Gastrocnemius medialis (tissue), 4 donors: ENCODE data around the gene GRAP. TPM values are rescaled to one million over a fixed set of nuclear protein-coding genes. Genes with fewer than 3 reads are reported as not detected.

Experiments
- ATAC-seq, 2 donors: fragments of 150-250 bp; one replicate each; pipeline ENCODE4 v1.9.1; 2016
- DNase-seq, 2 donors: peaks; one replicate each; pipeline ENCODE4 v3.0.0-alpha.2; 2019
- H3K27ac ChIP-seq, 4 donors: fragments of 200-600 bp; sonication (generic); 1 replicate in 1 of 4; 2 replicates in 3 of 4; pipeline ENCODE4 v1.5.1; 2016 to 2018; ENCODE audit warnings: mild to moderate bottlenecking in 2 of 4, moderate library complexity in 1 of 4
- H3K27me3 ChIP-seq, 3 donors: fragments of 200-600 bp; sonication (generic) in 2 of 3; 1 replicate in 1 of 3; 2 replicates in 2 of 3; pipeline versions ENCODE4 v1.5.1 to v1.6.0; 2016 to 2019; ENCODE audit warnings: mild to moderate bottlenecking in 1 of 3, moderate library complexity in 1 of 3
- H3K36me3 ChIP-seq, 2 donors: fragments of 200-600 bp; sonication (generic) in 1 of 2; one replicate each; pipeline ENCODE4 v1.5.1; 2017 to 2018
- H3K4me1 ChIP-seq, 2 donors: fragments of 200-600 bp; sonication (generic) in 1 of 2; one replicate each; pipeline ENCODE4 v1.5.1; 2016 to 2017; ENCODE audit warnings: mild to moderate bottlenecking in 2 of 2
- H3K4me3 ChIP-seq, 4 donors: fragments of 200-600 bp; sonication (generic) in 3 of 4; 1 replicate in 1 of 4; 2 replicates in 3 of 4; pipeline ENCODE4 v1.5.1; 2016 to 2019; ENCODE audit warnings: mild to moderate bottlenecking in 2 of 4
- H3K9me3 ChIP-seq, 3 donors: fragments of 200-600 bp; sonication (generic) in 2 of 3; 1 replicate in 1 of 3; 2 replicates in 2 of 3; pipeline ENCODE4 v1.5.1; 2016 to 2019
- POLR2A ChIP-seq, 2 donors: fragments of 450-650 bp; IDR thresholded peaks; one replicate each; pipeline ENCODE4 v1.6.1; 2017; ENCODE audit warnings: antibody characterized with exemption in 2 of 2, mild to moderate bottlenecking in 2 of 2, moderate library complexity in 2 of 2
- in situ Hi-C, 4 donors: fragments of 200-750 bp; cut with MboI; loops; one replicate each; pipeline versions ENCODE4 v1.15.0 to v1.8.0; 2017; ENCODE audit warnings: low sequenced_read_pairs in 4 of 4
- intact Hi-C: fragments of 100-400 bp; cut with DNase I; formaldehyde crosslinking; loops from one replicate; pipeline ENCODE4 v1.15.1; 2023; ENCODE audit warnings: low total_unique reads
- total RNA-seq, 4 donors: library from RNA; depleted of rRNA; stranded (reverse); fragments of >200 nt; gene quantifications; one replicate each; pipeline versions ENCODE4 v1.1.0 to v1.2.3, GENCODE V29; 2016
- TF ChIP-seq, protein P1 (sequence below), 5 experiments: fragments of 450-650 bp in 3 of 5; fragments of 200-600 bp in 2 of 5; sonication (generic) in 2 of 5; IDR thresholded peaks in 4 of 5; conservative IDR thresholded peaks in 1 of 5; 1 replicate in 4 of 5; 2 replicates in 1 of 5; pipeline ENCODE4 v1.5.1; 2016 to 2019; ENCODE audit warnings: antibody characterized with exemption in 5 of 5, mild to moderate bottlenecking in 3 of 5, moderate library complexity in 3 of 5

Gene GRAP
- total RNA-seq, 4 donors from 2014 or later, result 0.36 to 1.7 (median 0.94) TPM

DNA sequence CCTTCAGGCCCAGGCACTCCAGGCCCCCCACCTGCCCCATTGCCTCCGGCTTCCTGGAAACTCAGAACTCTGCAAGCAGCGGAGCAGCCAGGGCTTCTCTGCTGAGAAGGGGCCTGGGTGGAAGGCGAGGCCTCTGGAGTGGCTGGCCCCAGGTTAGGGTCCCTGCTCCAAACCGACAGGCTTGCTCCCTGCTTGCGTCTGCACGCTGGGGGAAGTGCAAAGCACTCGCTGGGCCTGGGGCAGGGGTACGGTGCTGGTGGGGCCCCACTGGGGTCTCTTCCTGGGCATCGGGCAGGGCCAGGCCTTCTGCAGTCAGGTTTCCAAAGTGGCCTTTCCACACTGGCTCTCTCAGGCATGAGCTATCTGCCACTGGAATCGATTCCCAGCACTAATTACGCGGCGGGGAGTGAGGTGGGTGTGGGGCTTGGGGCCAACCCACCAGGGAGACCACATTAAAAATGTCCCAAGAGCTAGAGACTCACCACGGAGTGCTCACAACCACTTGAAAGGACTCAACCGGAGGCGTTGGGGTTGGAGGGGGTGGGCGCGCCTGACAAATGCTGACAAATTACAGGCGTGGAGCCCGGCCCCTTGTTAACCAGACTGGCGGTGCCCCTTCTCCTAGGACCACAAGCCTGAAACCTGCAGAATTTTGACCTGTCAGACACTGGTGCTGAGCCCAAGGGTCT lies 60.1 kb downstream of the GRAP start:
- H3K9me3 ChIP-seq, result no peaks in the 10 kb centered on the region
- no peaks in the 10 kb centered on the region for H3K4me1 ChIP-seq
- DNase-seq (no peak), ATAC-seq (no peak)
- no peaks in the 10 kb centered on the region for H3K27me3 ChIP-seq
- H3K36me3 ChIP-seq, result no peaks in the 10 kb centered on the region
- intact Hi-C loops (no loop called here), in situ Hi-C loops (no loop called here)
- TF ChIP-seq, protein P1, sequence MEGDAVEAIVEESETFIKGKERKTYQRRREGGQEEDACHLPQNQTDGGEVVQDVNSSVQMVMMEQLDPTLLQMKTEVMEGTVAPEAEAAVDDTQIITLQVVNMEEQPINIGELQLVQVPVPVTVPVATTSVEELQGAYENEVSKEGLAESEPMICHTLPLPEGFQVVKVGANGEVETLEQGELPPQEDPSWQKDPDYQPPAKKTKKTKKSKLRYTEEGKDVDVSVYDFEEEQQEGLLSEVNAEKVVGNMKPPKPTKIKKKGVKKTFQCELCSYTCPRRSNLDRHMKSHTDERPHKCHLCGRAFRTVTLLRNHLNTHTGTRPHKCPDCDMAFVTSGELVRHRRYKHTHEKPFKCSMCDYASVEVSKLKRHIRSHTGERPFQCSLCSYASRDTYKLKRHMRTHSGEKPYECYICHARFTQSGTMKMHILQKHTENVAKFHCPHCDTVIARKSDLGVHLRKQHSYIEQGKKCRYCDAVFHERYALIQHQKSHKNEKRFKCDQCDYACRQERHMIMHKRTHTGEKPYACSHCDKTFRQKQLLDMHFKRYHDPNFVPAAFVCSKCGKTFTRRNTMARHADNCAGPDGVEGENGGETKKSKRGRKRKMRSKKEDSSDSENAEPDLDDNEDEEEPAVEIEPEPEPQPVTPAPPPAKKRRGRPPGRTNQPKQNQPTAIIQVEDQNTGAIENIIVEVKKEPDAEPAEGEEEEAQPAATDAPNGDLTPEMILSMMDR (IDR thresholded peaks at IDR 0.05 in 4 of 5, conservative IDR thresholded peaks at IDR 0.05 in 1 of 5), result no peak
- TF ChIP-seq POLR2A (IDR thresholded peaks at IDR 0.05), result no peak
- H3K27ac ChIP-seq, result no peak overlapping the region
- no peak overlapping the region for H3K4me3 ChIP-seq

DNA sequence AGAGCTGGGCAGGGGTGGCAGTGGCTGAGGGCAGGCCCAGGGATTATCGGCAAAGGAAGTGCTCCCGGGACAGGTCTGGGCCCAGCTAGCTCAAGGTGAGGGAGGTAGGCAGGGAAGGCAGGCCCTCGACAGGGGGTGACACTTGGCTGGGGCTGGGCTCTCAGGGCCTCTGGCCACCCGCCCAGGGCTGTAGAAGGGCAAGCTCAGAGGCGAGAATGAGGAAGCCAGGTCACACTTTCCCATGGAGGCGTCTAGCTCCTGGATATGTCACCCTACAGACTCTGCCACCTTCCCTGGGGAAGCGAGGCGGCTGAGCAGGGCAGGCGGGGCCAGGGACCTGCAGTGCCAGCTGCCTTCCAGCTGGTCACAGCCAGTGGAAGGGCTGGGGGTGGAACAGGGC lies 61.3 kb downstream of the GRAP start:
- no peaks in the 10 kb centered on the region for H3K9me3 ChIP-seq
- H3K36me3 ChIP-seq, result no peaks in the 10 kb centered on the region
- H3K27ac ChIP-seq, result no peak overlapping the region
- no peaks in the 10 kb centered on the region for H3K4me1 ChIP-seq
- in situ Hi-C loops, result no loop called here
- ATAC-seq (no peak), DNase-seq (no peak)
- no peak for TF ChIP-seq POLR2A (IDR thresholded peaks at IDR 0.05)
- TF ChIP-seq, protein P1 (IDR thresholded peaks at IDR 0.05 in 4 of 5, conservative IDR thresholded peaks at IDR 0.05 in 1 of 5), result no peak
- no peak overlapping the region for H3K4me3 ChIP-seq
- intact Hi-C loops, result no loop called here
- no peaks in the 10 kb centered on the region for H3K27me3 ChIP-seq

DNA sequence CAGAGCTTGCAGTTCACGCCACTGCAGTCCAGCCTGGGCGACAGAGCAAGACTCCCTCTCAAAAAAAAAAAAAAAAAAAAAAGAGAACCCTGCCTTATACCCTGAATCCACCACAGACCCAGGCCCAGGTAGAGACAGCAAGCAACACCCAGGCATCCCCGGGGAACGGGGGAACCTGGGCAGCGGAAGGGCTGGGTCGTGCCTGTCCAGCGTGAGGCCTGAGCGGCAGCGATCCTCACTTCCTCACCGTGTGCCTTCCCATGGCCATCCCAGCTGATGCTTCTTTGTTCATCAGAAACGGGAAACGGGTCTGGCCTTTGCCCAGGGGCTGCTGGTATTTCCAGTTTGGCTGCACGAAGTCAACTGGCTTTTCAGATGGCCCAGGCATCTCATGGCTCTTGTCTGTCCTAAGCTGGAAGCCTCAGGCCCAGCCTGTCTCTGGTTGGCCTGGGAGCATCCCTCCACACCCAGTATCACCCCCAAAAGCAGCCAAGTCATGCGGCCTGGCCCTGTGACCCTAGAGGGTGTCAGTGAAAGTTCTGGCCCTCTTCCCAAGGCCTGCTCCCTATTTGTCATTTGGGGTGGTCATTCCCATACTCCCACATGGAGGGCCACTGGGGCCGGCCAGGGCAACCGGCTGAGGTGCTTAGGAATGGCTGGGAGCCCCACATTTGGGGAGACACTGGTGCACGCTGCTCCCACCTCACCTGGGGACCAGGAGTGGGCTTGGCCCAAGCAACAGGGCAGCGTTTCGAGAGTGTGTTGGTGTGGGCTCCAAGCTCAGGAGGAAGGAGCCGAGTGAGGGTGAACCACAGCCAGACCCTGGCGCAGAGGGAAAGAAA lies 62.3 kb downstream of the GRAP start:
- H3K27me3 ChIP-seq, result no peaks in the 10 kb centered on the region
- intact Hi-C loops (loop anchor here (5.0 kb wide), 1 partner anchor 33 kb away; no protein-coding TSS in a partner anchor), in situ Hi-C loops (no loop called here)
- ATAC-seq (no peak), DNase-seq (no peak)
- H3K4me1 ChIP-seq, result no peaks in the 10 kb centered on the region
- no peak for TF ChIP-seq POLR2A (IDR thresholded peaks at IDR 0.05)
- TF ChIP-seq, protein P1 (IDR thresholded peaks at IDR 0.05 in 4 of 5, conservative IDR thresholded peaks at IDR 0.05 in 1 of 5), result no peak
- H3K4me3 ChIP-seq, result no peak overlapping the region
- no peaks in the 10 kb centered on the region for H3K36me3 ChIP-seq
- no peak overlapping the region for H3K27ac ChIP-seq
- H3K9me3 ChIP-seq, result no peaks in the 10 kb centered on the region

DNA sequence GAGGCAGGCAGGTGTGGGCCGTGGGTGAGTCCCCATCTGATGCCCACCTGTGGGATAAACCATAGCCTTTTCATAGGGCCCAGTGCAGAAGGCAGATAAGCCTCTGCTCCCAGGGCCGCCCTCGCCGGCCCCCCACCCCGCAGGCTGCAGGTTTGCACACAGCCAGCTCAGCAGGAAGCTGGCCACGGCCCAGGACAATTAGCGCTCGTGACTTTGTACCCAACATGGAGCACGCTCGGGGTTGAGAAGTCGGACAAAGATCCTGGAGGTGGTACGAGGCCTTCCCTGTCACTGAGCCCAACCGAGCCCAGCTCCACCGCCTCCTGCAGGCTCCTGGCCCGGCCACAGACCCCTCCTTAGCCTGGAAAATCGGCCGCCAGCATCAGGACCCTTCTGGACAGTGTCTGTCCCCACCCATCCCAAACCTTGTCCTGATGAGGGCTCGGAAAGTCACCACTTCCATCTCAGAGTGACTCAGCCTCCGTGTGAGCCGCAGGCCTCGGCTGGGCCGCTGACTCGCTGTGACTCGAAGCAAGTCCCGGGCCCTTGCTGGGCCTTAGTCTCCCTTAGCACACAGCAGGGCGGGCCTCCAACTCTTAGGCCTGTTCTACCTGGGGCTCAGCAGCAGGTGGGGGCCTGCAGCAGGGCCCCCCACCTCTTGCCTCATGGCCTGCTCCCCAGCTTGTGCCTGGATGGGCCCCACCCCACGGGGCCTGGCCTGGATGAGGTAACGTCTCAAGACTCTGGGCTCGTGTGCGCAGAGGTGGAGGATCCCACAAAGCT lies 64.9 kb downstream of the GRAP start:
- no peaks in the 10 kb centered on the region for H3K9me3 ChIP-seq
- in situ Hi-C loops, result no loop called here
- no peak overlapping the region for H3K27ac ChIP-seq
- TF ChIP-seq, protein P1 (IDR thresholded peaks at IDR 0.05 in 4 of 5, conservative IDR thresholded peaks at IDR 0.05 in 1 of 5), result no peak
- TF ChIP-seq POLR2A (IDR thresholded peaks at IDR 0.05), result no peak
- ATAC-seq (no peak), DNase-seq (no peak)
- H3K36me3 ChIP-seq, result no peaks in the 10 kb centered on the region
- intact Hi-C loops, result loop anchor here (5.0 kb wide), 1 partner anchor 35 kb away; no protein-coding TSS in a partner anchor
- H3K27me3 ChIP-seq, result no peaks in the 10 kb centered on the region
- no peaks in the 10 kb centered on the region for H3K4me1 ChIP-seq
- no peak overlapping the region for H3K4me3 ChIP-seq
